Measurements from ENCODE around the gene ZBTB11.
"Not testable (repeated sequence)": the region's sequence is repeated elsewhere in the genome, so short reads cannot be mapped to it uniquely, and the experiment has no call there.

ZBTB11 gene

DNA sequence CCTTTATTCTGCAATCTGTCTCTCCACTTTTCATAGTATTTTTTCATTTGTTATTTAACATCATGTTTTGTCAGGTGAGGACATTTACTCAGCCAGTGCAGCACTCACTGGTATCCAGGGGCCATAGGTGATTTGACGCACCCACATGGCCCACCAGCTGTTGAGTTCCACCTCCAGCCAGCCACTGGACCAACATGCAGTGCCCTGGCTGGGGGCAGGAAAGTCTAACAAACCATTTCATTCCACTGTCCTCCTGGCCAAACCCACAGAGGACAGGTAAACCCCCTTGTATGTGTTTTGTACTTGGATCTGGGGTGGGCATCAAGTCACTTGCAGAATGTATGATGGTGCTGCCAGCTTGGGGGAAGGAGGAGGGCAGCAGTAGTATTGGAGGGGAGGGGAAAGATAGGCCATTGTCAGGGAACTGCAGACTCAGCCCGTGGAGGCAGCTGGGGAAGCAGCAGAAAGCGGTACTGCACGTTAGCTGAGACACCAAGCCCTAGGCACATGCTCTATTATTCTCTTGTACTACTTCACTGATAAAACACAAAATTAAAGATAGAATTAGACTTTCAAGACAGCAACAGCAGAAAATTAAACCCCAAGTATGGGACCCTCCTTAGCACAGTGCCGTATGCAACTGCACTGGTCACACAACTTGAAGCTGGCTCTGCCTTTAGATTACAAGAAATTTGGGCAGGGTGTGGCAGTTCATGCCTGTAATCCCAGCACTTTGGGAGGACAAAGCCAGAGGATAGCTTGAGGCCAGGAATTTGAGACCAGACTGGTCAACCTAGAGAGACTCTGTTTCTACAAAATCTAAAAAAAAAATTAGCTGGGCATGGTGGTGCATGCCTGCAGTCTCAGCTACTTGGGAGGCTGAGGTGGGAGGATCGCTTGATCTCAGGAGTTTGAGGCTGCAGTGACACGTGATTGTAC lies 25.0 kb upstream of the ZBTB11 start:
- H3K4me3 ChIP-seq (ENCODE audit: low read length) = no peak overlapping the region
- TF ChIP-seq, protein P1, sequence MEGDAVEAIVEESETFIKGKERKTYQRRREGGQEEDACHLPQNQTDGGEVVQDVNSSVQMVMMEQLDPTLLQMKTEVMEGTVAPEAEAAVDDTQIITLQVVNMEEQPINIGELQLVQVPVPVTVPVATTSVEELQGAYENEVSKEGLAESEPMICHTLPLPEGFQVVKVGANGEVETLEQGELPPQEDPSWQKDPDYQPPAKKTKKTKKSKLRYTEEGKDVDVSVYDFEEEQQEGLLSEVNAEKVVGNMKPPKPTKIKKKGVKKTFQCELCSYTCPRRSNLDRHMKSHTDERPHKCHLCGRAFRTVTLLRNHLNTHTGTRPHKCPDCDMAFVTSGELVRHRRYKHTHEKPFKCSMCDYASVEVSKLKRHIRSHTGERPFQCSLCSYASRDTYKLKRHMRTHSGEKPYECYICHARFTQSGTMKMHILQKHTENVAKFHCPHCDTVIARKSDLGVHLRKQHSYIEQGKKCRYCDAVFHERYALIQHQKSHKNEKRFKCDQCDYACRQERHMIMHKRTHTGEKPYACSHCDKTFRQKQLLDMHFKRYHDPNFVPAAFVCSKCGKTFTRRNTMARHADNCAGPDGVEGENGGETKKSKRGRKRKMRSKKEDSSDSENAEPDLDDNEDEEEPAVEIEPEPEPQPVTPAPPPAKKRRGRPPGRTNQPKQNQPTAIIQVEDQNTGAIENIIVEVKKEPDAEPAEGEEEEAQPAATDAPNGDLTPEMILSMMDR (IDR thresholded peaks at IDR 0.05; ENCODE audit: insufficient read depth, low read depth, low read length, missing control alignments) = no peak
- no peak for DNase-seq (ENCODE audit: low read depth)

DNA sequence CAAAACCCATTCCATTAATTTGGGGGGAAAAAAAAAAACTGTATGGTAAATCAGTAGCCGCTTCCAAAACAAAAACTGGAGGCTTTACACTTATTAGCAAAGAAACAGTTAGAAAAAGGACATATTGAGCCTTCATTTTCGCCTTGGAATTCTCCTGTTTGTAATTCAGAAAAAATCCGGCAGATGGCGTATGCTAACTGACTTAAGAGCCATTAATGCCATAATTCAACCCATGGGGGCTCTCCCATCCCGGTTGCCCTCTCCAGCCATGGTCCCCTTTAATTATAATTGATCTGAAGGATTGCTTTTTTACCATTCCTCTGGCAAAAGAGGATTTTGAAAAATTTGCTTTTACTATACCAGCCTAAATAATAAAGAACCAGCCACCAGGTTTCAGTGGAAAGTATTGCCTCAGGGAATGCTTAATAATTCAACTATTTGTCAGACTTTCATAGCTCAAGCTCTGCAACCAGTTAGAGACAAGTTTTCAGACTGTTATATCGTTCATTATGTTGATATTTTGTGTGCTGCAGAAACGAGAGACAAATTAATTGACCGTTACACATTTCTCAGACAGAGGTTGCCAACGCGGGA lies 18.9 kb upstream of the ZBTB11 start:
- TF ChIP-seq, protein P1 (IDR thresholded peaks at IDR 0.05; ENCODE audit: insufficient read depth, low read depth, low read length, missing control alignments) = peak; percentile 62
- H3K4me3 ChIP-seq (ENCODE audit: low read length) = no peak overlapping the region
- DNase-seq (ENCODE audit: low read depth) = peak; percentile 55

DNA sequence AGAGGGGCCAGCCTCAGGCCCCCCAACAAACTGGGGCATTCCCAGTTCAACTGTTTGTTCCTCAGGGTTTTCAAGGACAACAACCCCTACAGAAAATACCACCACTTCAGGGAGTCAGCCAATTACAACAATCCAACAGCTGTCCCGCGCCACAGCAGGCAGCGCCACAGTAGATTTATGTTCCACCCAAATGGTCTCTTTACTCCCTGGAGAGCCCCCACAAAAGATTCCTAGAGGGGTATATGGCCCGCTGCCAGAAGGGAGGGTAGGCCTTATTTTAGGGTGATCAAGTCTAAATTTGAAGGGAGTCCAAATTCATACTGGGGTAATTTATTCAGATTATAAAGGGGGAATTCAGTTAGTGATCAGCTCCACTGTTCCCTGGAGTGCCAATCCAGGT lies 17.9 kb upstream of the ZBTB11 start:
- not testable (repeated sequence) for DNase-seq (ENCODE audit: low read depth); H3K4me3 ChIP-seq (ENCODE audit: low read length)

DNA sequence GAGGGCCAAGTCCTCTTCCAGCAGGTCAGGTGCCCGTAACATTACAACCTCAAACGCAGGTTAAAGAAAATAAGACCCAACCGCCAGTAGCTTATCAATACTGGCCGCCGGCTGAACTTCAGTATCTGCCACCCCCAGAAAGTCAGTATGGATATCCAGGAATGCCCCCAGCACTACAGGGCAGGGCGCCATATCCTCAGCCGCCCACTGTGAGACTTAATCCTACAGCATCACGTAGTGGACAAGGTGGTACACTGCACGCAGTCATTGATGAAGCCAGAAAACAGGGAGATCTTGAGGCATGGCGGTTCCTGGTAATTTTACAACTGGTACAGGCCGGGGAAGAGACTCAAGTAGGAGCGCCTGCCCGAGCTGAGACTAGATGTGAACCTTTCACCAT lies 16.6 kb upstream of the ZBTB11 start:
- DNase-seq (ENCODE audit: low read depth) = peak; percentile 76
- TF ChIP-seq, protein P1 (IDR thresholded peaks at IDR 0.05; ENCODE audit: insufficient read depth, low read depth, low read length, missing control alignments) = peak; percentile 65
- H3K4me3 ChIP-seq (ENCODE audit: low read length) = not testable (repeated sequence)

DNA sequence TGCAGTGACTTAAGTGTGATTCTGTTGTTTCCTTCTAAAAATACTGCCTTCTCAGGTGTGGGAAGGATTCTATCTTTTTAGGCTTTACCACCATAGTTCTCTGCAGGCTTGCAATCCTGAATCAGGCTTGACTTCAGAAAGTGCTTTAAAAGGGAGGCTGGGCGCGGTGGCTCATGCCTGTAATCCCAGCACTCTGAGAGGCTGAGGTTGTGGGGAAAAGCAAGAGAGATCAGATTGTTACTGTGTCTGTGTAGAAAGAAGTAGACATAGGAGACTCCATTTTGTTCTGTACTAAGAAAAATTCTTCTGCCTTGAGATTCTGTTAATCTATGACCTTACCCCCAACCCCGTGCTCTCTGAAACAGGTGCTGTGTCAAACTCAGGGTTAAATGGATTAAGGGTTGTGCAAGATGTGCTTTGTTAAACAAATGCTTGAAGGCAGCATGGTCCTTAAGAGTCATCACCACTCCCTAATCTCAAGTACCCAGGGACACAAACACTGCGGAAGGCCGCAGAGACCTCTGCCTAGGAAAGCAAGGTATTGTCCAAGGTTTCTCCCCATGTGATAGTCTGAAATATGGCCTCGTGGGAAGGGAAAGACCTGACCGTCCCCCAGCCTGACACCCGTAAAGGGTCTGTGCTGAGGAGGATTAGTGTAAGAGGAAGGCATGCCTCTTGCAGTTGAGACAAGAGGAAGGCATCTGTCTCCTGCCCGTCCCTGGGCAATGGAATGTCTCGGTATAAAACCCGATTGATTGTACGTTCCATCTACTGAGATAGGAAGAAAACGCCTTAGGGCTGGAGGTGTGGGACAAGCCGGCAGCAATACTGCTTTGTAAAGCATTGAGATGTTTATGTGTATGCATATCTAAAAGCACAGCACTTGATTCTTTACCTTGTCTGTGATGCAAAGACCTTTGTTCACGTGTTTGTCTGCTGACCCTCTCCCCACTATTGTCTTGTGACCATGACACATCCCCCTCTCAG lies 15.0 kb upstream of the ZBTB11 start:
- H3K4me3 ChIP-seq (ENCODE audit: low read length); DNase-seq (ENCODE audit: low read depth): not testable (repeated sequence)

DNA sequence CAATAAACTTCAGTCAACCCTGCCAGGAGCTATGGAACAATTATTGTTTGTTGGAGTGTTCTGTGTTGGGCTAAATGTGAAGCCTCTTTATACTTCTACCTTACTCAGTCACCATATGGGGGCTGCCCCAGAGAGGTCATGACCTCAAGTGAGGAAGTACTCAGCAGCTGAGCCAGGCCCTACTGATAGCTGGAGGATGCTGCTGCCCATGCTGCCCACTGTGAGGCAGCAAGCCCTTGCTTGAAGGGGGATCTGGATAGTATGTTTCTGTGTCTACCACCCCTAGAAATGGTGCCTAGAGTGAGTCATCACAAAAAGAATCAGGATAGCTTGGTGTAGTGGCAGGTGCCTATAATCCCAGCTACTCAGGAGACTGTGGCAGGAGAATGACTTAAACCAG lies 14.0 kb upstream of the ZBTB11 start:
- no peak for DNase-seq (ENCODE audit: low read depth)
- TF ChIP-seq, protein P1 (IDR thresholded peaks at IDR 0.05; ENCODE audit: insufficient read depth, low read depth, low read length, missing control alignments) = no peak

DNA sequence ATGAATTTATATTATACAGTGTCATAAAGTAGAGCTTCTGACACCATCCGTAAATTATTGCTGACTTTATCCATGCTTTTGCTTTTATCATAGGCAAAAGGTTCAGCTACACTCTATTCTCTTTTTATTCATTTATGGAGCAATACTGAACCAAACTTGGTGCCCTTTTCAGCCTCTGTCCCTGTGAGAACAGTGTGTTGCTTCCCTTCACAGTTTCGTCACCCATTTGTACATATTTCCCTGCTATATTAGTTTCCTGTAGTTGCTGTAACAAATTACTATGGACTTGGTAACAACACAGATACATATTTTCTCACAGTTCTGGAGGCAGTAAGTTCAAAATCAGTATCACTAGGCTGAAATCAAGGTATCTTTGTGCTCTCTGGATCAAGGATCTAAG lies 12.4 kb upstream of the ZBTB11 start:
- H3K4me3 ChIP-seq (ENCODE audit: low read length) = no peak overlapping the region
- TF ChIP-seq, protein P1 (IDR thresholded peaks at IDR 0.05; ENCODE audit: insufficient read depth, low read depth, low read length, missing control alignments) = no peak
- no peak for DNase-seq (ENCODE audit: low read depth)

More for the DNA sequence above, 14.0 kb upstream of the ZBTB11 start:
- no peak overlapping the region for H3K4me3 ChIP-seq (ENCODE audit: low read length)
